ENCODE data around the gene MINDY4. TPM values are rescaled to one million over a fixed set of nuclear protein-coding genes. Genes with fewer than 3 reads are reported as not detected.

The MINDY4 gene
- total and polyA plus RNA-seq, 8 donors, result 8.0 to 56.0 (median 17.4) TPM

DNA sequence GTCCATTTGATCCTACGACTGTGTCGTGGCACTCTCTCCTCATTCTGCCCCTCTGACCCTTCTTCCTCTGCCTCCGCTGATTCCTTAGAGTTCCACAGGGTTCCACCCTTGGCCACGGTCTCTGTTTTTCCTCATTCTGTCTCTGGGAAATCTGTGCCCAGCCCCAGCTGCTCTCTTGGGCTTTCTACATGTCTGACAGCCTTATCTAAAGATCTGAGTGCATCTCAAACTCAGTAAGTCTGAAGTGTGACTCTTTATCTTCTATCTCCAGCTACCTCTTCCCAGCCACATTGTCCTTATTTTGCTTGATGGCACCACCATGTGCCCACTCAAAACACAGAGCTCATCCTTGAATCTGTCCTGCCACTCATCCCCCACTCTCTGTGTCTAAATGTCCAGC is 78.3 kb downstream of the MINDY4 start:
- Histone ChIP-seq H3K27ac (no peak overlapping the region), H3K4me1 (peaks cover 12 to 17% of the 10 kb centered on the region in 2 donors), H3K9me3 (no peaks in the 10 kb centered on the region), H3K36me3 (no peaks in the 10 kb centered on the region), H3K27me3 (no peaks in the 10 kb centered on the region), H3K4me3 (no peak overlapping the region)
- ATAC-seq (no peak), DNase-seq (no peak)
- no peak for TF ChIP-seq CTCF (IDR thresholded peaks at IDR 0.05)
- intact Hi-C loops (cut with DNase I), result no loop called here

DNA sequence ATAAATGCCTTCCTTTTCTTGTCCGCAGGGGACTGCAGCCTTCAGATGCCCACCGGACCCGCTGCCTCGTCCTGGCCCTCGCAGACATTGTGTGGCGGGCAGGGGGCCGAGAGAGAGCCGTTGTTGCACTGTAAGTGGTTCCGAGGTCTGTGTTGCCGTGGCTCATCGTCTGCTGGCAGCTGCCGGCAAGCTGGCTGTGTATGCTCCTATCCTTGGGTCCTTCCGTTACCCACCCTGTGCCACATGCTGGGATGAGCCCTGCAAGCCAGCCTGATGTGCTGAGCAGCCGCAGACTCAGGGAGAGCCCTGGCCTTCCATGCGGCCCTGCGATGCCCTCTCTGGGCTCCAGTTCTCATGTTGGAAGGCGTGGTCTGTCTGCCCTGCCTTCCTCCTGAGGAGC is 79.2 kb downstream of the MINDY4 start:
- intact Hi-C loops (cut with DNase I), result no loop called here
- no peak for ATAC-seq
- H3K4me1 ChIP-seq, result peaks cover 6 to 13% of the 10 kb centered on the region in 2 donors

DNA sequence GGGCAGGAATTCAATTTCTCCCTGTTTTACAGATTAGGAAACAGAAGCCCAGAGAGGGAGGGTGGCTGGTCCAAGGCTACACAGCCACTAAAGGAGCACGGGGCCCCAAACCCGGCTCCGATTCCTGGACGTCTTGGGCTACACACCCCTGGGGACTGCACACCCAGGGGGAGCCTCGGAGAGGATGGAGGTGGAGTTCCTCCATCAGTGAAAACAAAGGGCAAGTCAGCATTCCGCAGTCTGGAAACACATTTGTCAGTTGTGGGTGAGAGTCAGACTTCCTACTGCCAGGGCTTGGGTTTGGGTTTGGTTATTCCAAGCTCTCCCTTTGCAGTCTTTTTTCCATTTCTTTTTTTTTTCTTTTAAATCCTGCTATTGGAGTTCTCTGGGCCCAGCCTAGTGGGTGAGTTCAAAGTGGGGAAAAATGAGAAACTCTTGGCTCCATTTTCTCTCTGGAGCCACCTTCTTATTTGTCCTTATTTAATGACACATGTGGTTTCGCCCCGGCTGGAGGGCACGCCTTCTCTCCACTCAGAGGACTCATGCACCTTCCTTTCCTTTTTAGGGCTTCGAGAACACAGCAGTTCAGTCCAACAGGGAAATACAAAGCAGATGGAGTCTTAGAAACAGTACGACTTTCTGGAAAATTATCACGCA is 80.6 kb downstream of the MINDY4 start:
- Histone ChIP-seq H3K4me3 (no peak overlapping the region), H3K27me3 (no peaks in the 10 kb centered on the region), H3K9me3 (no peaks in the 10 kb centered on the region), H3K36me3 (no peaks in the 10 kb centered on the region), H3K4me1 (no peaks in the 10 kb centered on the region), H3K27ac (no peak overlapping the region)
- TF ChIP-seq CTCF (IDR thresholded peaks at IDR 0.05), result no peak
- DNase-seq, result no peak
- intact Hi-C loops (cut with DNase I), result no loop called here
- peak; percentile 26 for ATAC-seq

More for the DNA sequence above, 79.2 kb downstream of the MINDY4 start:
- no peaks in the 10 kb centered on the region for H3K36me3 ChIP-seq
- H3K27me3 ChIP-seq, result no peaks in the 10 kb centered on the region
- H3K9me3 ChIP-seq, result no peaks in the 10 kb centered on the region
- no peak overlapping the region for H3K4me3 ChIP-seq
- no peak overlapping the region for H3K27ac ChIP-seq
- no peak for DNase-seq
- no peak for TF ChIP-seq CTCF (IDR thresholded peaks at IDR 0.05)

- no peak for TF ChIP-seq CTCF (IDR thresholded peaks at IDR 0.05)
- ATAC-seq (no peak), DNase-seq (no peak)
- no peaks in the 10 kb centered on the region for H3K36me3 ChIP-seq
- no peak overlapping the region for H3K4me3 ChIP-seq
- intact Hi-C loops (cut with DNase I), result no loop called here
- no peak overlapping the region for H3K27ac ChIP-seq
- H3K9me3 ChIP-seq, result no peaks in the 10 kb centered on the region
- no peaks in the 10 kb centered on the region for H3K4me1 ChIP-seq
- no peaks in the 10 kb centered on the region for H3K27me3 ChIP-seq
These were observed 81.1 kb downstream of the MINDY4 start for GRCh38 chr7:30852308-30852684.

GRCh38 chr7:30852744-30853288 is 81.6 kb downstream of the MINDY4 start:
- Histone ChIP-seq H3K36me3 (no peaks in the 10 kb centered on the region), H3K27ac (no peak overlapping the region), H3K27me3 (no peaks in the 10 kb centered on the region), H3K9me3 (no peaks in the 10 kb centered on the region), H3K4me1 (no peaks in the 10 kb centered on the region), H3K4me3 (no peak overlapping the region)
- ATAC-seq (no peak), DNase-seq (no peak)
- TF ChIP-seq CTCF (IDR thresholded peaks at IDR 0.05), result no peak
- intact Hi-C loops (cut with DNase I), result no loop called here
